IMR-90 (cell line): ENCODE measurements around the gene IL1A. TPM values are rescaled to one million over a fixed set of nuclear protein-coding genes. Genes with fewer than 3 reads are reported as not detected.

Experiments used
- ATAC-seq: fragments of 200-7000 bp; cut with Tn5 transposase; 2 replicates; pipeline ENCODE4 v1.9.1; 2020; ENCODE audit warnings: low read depth, mild to moderate bottlenecking, moderate library complexity
- BruUV-seq: library from RNA; stranded (reverse); fragments of 400-500 nt; replicated peaks from 2 replicates; lab custom pipeline; 2021; lab: Mats Ljungman, UMichigan
- CTCF ChIA-PET: fragments of 300-600 bp; formaldehyde crosslinking; extraction: SDS; loops from one replicate; lab custom pipeline; 2021; ENCODE audit warnings: antibody characterized with exemption; lab: Yijun Ruan, JAX
- POLR2A ChIA-PET: fragments of 300-600 bp; sonication (Branson Sonifier 250); formaldehyde crosslinking; loops from one replicate; lab custom pipeline; 2022; ENCODE audit warnings: antibody characterized with exemption; ENCODE audit not compliant: unreplicated experiment; lab: Charles Lee
- DNase-seq: peaks from one replicate; pipeline ENCODE4 v3.0.0; 2013
- H2AFZ ChIP-seq: replicated peaks from 2 replicates; pipeline ENCODE3; 2013; ENCODE audit warnings: low read length, mild to moderate bottlenecking; ENCODE audit not compliant: poor library complexity
- H2AK5ac ChIP-seq: 2 replicates; pipeline ENCODE4 v1.6.1; 2013; ENCODE audit warnings: low read depth, low read length, inconsistent platforms
- H2AK9ac ChIP-seq: replicated peaks from 2 replicates; pipeline ENCODE3; 2013; ENCODE audit warnings: mild to moderate bottlenecking, low read depth, low read length, moderate library complexity; ENCODE audit not compliant: poor library complexity
- H2BK120ac ChIP-seq: 2 replicates; pipeline ENCODE4 v1.6.1; 2013; ENCODE audit warnings: low read depth, low read length, inconsistent platforms
- H2BK15ac ChIP-seq: 3 replicates; pipeline ENCODE4 v1.6.1; 2013; ENCODE audit warnings: low read depth, low read length, inconsistent platforms
- H2BK20ac ChIP-seq: 2 replicates; pipeline ENCODE4 v1.6.1; 2013; ENCODE audit warnings: low read depth, mild to moderate bottlenecking, inconsistent platforms, low read length, moderate library complexity
- H2BK5ac ChIP-seq: 2 replicates; pipeline ENCODE4 v1.6.1; 2013; ENCODE audit warnings: mild to moderate bottlenecking, low read depth, low read length, inconsistent platforms; ENCODE audit not compliant: poor library complexity, severe bottlenecking
- H3K14ac ChIP-seq: replicated peaks from 2 replicates; pipeline ENCODE4 v1.6.1; 2013; ENCODE audit warnings: low read depth, low read length, inconsistent platforms
- H3K18ac ChIP-seq: 2 replicates; pipeline ENCODE4 v1.6.1; 2013; ENCODE audit warnings: low read depth, low read length, control low read depth
- H3K23ac ChIP-seq: 2 replicates; pipeline ENCODE4 v1.6.1; 2013; ENCODE audit warnings: low read depth, low read length, inconsistent platforms
- H3K27ac ChIP-seq: 2 replicates; pipeline ENCODE4 v1.5.1; 2013; ENCODE audit warnings: mild to moderate bottlenecking, control low read depth, low read length; ENCODE audit not compliant: insufficient read depth
- H3K27me3 ChIP-seq: 2 replicates; pipeline ENCODE4 v1.6.1; 2013; ENCODE audit warnings: low read length; ENCODE audit not compliant: control insufficient read depth, insufficient read depth
- H3K36me3 ChIP-seq: 2 replicates; pipeline ENCODE4 v1.6.1; 2013; ENCODE audit warnings: low read length, mixed read lengths; ENCODE audit not compliant: control insufficient read depth, insufficient read depth
- H3K4ac ChIP-seq: 2 replicates; pipeline ENCODE4 v1.6.1; 2013; ENCODE audit warnings: low read depth, low read length, inconsistent platforms
- H3K4me1 ChIP-seq: 2 replicates; pipeline ENCODE4 v1.6.1; 2013; ENCODE audit warnings: low read length, mixed read lengths; ENCODE audit not compliant: control insufficient read depth, insufficient read depth
- H3K4me2 ChIP-seq: 2 replicates; pipeline ENCODE4 v1.6.1; 2013; ENCODE audit warnings: low read depth, mild to moderate bottlenecking, control low read depth, low read length, moderate library complexity
- H3K4me3 ChIP-seq: 2 replicates; pipeline ENCODE4 v1.5.1; 2013; ENCODE audit warnings: low read depth, mild to moderate bottlenecking, control low read depth, low read length, moderate library complexity; ENCODE audit not compliant: insufficient read depth
- H3K56ac ChIP-seq: 2 replicates; pipeline ENCODE4 v1.6.1; 2013; ENCODE audit warnings: low read length, inconsistent platforms; ENCODE audit not compliant: insufficient read depth; ENCODE audit errors: extremely low read depth
- H3K79me1 ChIP-seq, 2 experiments: 2 replicates each; pipeline ENCODE4 v1.6.1; 2013; ENCODE audit warnings: low read length in 2 of 2, inconsistent platforms in 1 of 2, low read depth in 1 of 2
- H3K9ac ChIP-seq: 2 replicates; pipeline ENCODE4 v1.6.1; 2013; ENCODE audit warnings: low read depth, low read length, control low read depth
- H3K9me1 ChIP-seq: 2 replicates; pipeline ENCODE4 v1.6.1; 2013; ENCODE audit warnings: low read length, inconsistent platforms; ENCODE audit not compliant: insufficient read depth
- H3K9me3 ChIP-seq: 2 replicates; pipeline ENCODE4 v1.6.1; 2013; ENCODE audit warnings: low read length; ENCODE audit not compliant: control insufficient read depth, insufficient read depth
- H4K20me1 ChIP-seq: 2 replicates; pipeline ENCODE4 v1.6.1; 2013; ENCODE audit warnings: low read length, inconsistent platforms; ENCODE audit not compliant: insufficient read depth
- H4K5ac ChIP-seq: 2 replicates; pipeline ENCODE4 v1.6.1; 2013; ENCODE audit warnings: mild to moderate bottlenecking, low read depth, low read length, control low read depth
- H4K8ac ChIP-seq, 2 experiments: 2 replicates each; pipeline ENCODE4 v1.6.1; 2013; ENCODE audit warnings: low read depth in 2 of 2, low read length in 2 of 2, control low read depth in 1 of 2, inconsistent platforms in 1 of 2
- H4K91ac ChIP-seq: 2 replicates; pipeline ENCODE4 v1.6.1; 2013; ENCODE audit warnings: low read depth, low read length, inconsistent platforms; ENCODE audit not compliant: insufficient read depth
- BHLHE40 ChIP-seq: fragments of 150-350 bp; IDR thresholded peaks from 2 replicates; pipeline ENCODE4 v1.6.1; 2016; ENCODE audit warnings: mild to moderate bottlenecking, low read depth, low read length
- CEBPB ChIP-seq: IDR thresholded peaks from 2 replicates; pipeline ENCODE4 v1.6.1; 2012; ENCODE audit warnings: low read depth, low read length, improper control_type of control experiment
- FOS ChIP-seq: fragments of 150-350 bp; IDR thresholded peaks from 2 replicates; pipeline ENCODE4 v1.6.1; 2016; ENCODE audit warnings: low read depth, low read length
- MAFK ChIP-seq: IDR thresholded peaks from 2 replicates; pipeline ENCODE4 v1.6.1; 2012; ENCODE audit warnings: low read depth, low read length, improper control_type of control experiment
- MXI1 ChIP-seq: IDR thresholded peaks from 2 replicates; pipeline ENCODE4 v1.6.1; 2012; ENCODE audit warnings: low read depth, mild to moderate bottlenecking, low read length, moderate library complexity, borderline replicate concordance
- NFE2L2 ChIP-seq: fragments of 150-350 bp; IDR thresholded peaks from 2 replicates; pipeline ENCODE4 v1.6.1; 2016; ENCODE audit warnings: low read depth, mild to moderate bottlenecking, low read length
- RAD21 ChIP-seq: IDR thresholded peaks from 2 replicates; pipeline ENCODE4 v1.6.1; 2012; ENCODE audit warnings: low read length, improper control_type of control experiment
- RCOR1 ChIP-seq: IDR thresholded peaks from 2 replicates; pipeline ENCODE4 v1.6.1; 2012; ENCODE audit warnings: mild to moderate bottlenecking, low read length, improper control_type of control experiment; ENCODE audit not compliant: insufficient replicate concordance
- RFX5 ChIP-seq: IDR thresholded peaks from 2 replicates; pipeline ENCODE4 v1.8.0; 2012; ENCODE audit warnings: low read depth, mild to moderate bottlenecking, low read length, moderate library complexity
- WGBS, 2 experiments: methylation state at CpG; one replicate each; pipeline versions ENCODE4 v1.1.5 to v1.1.7; 2013; ENCODE audit warnings: missing lambda C conversion rate in 2 of 2; ENCODE audit not compliant: insufficient read length in 1 of 2; ENCODE audit errors: extremely low coverage in 2 of 2; 5-methylcytosine and 5-hydroxymethylcytosine counted together
- dilution Hi-C: fragments of 300-500 bp; cut with HindIII; formaldehyde crosslinking; loops from one replicate; pipeline ENCODE4 v1.14.3; 2018; ENCODE audit warnings: low sequenced_read_pairs; ENCODE audit not compliant: unreplicated experiment
- in situ Hi-C: fragments of 300-500 bp; cut with MboI; formaldehyde crosslinking; loops from 3 replicates; pipeline ENCODE4 v1.14.3; 2019; ENCODE audit warnings: low sequenced_read_pairs, inconsistent platforms, mixed read lengths
- intact Hi-C: fragments of 100-400 bp; cut with micrococcal nuclease; formaldehyde crosslinking; loops from 2 replicates; pipeline ENCODE4 v1.10.0; 2022
- polyA plus RNA-seq, 3 experiments: library from polyadenylated mRNA; depleted of rRNA; stranded (reverse); fragments of >200 nt; gene quantifications; 2 replicates each; pipeline ENCODE4 v1.2.3, GENCODE V29; 2012; ENCODE audit warnings: low replicate concordance in 1 of 3
- total RNA-seq: library from RNA; depleted of rRNA; stranded (reverse); fragments of >200 nt; gene quantifications from 2 replicates; pipeline ENCODE4 v1.2.3, GENCODE V29; 2012
- TF ChIP-seq, protein P1 (sequence below): fragments of 150-350 bp; IDR thresholded peaks from 2 replicates; pipeline ENCODE4 v1.6.1; 2017; ENCODE audit warnings: mild to moderate bottlenecking, antibody characterized with exemption, low read length, low read depth
- TF ChIP-seq, protein P2 (sequence below): fragments of 150-350 bp; IDR thresholded peaks from 2 replicates; pipeline ENCODE4 v1.6.1; 2016; ENCODE audit warnings: low read depth, mild to moderate bottlenecking, low read length, moderate library complexity, borderline replicate concordance

Gene IL1A
- total and polyA plus RNA-seq, 2 of the 4 experiments (the other 2 are of a cell fraction), result 0.48 to 1.1 TPM

DNA sequence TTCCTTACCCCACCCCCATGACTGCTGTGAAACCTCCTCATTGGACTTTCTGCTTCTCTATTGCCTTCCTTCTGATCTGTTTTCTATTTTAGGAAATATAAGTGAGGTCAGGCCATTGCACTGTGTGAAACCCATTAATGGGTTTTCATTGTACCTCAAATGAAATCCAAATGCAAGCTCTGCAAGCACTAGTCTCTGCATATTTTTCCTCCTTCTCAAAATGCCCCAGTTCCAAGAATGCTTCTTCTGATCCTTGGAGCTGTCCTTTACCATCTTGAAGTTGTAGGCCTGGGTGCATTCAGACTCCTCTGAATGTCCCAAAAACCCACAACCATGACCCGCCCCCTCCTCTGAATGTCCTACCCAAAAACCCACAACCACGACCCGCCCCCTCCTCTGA is 8.2 kb downstream of the IL1A start:
- no peak overlapping the region for H3K4me2 ChIP-seq
- no peak overlapping the region for H3K56ac ChIP-seq
- no peak overlapping the region for H3K4me3 ChIP-seq
- no peak overlapping the region for H3K23ac ChIP-seq
- DNase-seq (no peak), ATAC-seq (no peak)
- intact Hi-C loops (no loop called here), in situ Hi-C loops (no loop called here), dilution Hi-C loops (no loop called here)
- H2AK9ac ChIP-seq, result no peak overlapping the region
- no peaks in the 10 kb centered on the region for H3K9me3 ChIP-seq
- H3K36me3 ChIP-seq, result no peaks in the 10 kb centered on the region
- no peak overlapping the region for H3K27ac ChIP-seq
- TF ChIP-seq BHLHE40 (no peak), MAFK (no peak), RCOR1 (no peak), FOS (no peak), RAD21 (no peak), CEBPB (no peak), NFE2L2 (no peak), RFX5 (no peak), MXI1 (no peak)
- TF ChIP-seq, protein P1, sequence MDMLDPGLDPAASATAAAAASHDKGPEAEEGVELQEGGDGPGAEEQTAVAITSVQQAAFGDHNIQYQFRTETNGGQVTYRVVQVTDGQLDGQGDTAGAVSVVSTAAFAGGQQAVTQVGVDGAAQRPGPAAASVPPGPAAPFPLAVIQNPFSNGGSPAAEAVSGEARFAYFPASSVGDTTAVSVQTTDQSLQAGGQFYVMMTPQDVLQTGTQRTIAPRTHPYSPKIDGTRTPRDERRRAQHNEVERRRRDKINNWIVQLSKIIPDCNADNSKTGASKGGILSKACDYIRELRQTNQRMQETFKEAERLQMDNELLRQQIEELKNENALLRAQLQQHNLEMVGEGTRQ, result no peak
- TF ChIP-seq, protein P2, sequence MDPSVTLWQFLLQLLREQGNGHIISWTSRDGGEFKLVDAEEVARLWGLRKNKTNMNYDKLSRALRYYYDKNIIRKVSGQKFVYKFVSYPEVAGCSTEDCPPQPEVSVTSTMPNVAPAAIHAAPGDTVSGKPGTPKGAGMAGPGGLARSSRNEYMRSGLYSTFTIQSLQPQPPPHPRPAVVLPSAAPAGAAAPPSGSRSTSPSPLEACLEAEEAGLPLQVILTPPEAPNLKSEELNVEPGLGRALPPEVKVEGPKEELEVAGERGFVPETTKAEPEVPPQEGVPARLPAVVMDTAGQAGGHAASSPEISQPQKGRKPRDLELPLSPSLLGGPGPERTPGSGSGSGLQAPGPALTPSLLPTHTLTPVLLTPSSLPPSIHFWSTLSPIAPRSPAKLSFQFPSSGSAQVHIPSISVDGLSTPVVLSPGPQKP, result no peak
- H4K91ac ChIP-seq, result no peak overlapping the region
- H3K4me1 ChIP-seq, result no peaks in the 10 kb centered on the region
- no CpG with 5 or more reads among the region's 3 CpGs for WGBS, 2 experiments
- H2BK120ac ChIP-seq, result no peak overlapping the region
- no peak overlapping the region for H3K9ac ChIP-seq
- no peak overlapping the region for H4K5ac ChIP-seq
- no peak overlapping the region for H2AK5ac ChIP-seq
- H3K79me1 ChIP-seq, result no peaks in the 10 kb centered on the region
- no peak overlapping the region for H4K8ac ChIP-seq
- H2AFZ ChIP-seq, result no peak overlapping the region
- H3K9me1 ChIP-seq, result no peaks in the 10 kb centered on the region
- H2BK5ac ChIP-seq, result no peak overlapping the region
- H3K4ac ChIP-seq, result no peak overlapping the region
- H3K18ac ChIP-seq, result no peak overlapping the region
- H2BK20ac ChIP-seq, result no peak overlapping the region
- no TSS peak for BruUV-seq
- CTCF ChIA-PET, result no interaction called here
- H3K14ac ChIP-seq, result no peak overlapping the region
- POLR2A ChIA-PET, result no interaction called here
- H4K20me1 ChIP-seq, result no peaks in the 10 kb centered on the region
- no peak overlapping the region for H2BK15ac ChIP-seq
- H3K27me3 ChIP-seq, result no peaks in the 10 kb centered on the region
